CD4-positive, alpha-beta T cell treated with Interleukin-21 for 1 hour (primary cell): ENCODE data around the gene PRPF18.

Experiments
- DNase-seq: peaks from one replicate; pipeline ENCODE4 v3.0.0-alpha.2; 2020

PRPF18 gene

DNA sequence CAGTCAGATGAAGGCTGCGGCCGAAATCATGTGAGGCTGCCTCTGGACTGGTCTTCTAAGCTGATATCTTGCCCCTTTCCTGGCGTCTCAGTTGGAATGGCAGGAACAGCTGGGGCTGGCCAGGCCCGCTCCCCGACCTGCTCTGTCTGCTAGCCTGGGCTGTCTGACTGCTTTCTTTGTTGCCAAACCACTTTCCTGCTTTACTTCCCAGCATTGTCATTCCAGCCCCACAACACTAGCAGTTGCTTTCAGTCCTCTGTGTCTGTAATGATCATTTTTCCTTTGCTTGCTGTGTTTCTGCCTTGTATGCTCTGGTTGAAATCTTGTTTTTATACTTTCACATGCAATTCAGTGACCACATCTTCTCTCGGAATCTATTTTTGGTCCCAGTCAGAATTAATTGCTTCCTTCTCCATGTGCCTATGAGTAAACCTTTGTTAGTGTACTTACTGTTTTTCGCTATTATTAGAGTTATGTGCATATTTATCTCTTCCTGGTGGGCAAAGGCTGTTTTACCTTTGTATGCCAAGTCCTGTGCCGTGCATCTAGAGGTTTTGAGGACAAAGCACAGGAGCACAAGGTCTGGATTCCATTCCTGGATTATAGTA lies 21.6 kb downstream of the PRPF18 start:
- no peak for DNase-seq

DNA sequence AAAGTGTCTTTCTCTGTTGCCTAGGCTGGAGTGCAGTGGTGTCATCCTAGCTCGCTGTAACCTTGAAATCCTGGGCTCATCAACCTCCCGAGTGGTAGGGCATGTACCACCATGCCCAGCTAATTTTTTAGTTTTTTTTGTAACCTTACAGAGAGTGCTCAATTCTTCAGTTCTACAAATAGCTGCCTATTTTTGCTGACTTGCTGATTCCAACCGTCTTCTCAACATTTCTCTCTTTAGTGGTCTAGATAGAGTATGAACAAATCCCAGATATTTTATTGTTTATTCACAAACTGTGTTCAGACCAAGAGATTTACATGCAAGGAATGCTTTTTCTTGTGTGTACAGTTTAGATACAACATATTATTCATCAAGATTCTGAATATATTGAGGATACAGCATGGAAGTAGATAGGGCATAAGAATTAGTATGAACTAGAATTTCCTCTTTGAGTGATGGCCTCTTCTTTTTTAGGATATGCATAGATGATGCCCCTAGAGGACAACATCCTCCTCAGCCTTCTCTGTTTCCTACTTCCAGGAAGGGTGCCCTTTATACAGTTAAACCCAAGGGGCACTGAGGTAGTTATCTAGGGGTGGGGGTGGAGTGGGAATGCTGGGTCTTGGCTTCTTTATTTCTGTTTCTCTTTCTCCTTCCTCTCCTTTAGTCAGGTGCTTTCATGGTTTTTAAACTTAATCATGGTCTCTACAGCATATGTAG lies 26.0 kb downstream of the PRPF18 start:
- no peak for DNase-seq

DNA sequence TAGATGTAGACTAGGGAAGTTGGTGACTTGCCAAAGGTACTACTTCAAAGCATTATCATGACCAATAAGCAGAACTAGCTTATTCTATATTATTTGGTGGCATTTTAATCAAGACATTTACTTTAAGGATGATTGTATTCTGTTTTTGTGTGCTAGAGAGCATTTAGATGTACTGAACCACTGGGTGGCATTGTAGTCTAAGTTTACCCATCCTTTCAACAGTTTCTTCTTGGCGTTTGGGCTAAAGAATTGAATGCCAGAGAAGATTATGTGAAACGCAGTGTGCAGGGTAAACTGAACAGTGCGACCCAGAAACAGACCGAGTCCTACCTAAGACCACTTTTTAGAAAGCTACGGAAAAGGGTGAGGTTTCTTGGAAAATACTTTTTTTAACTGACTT lies 26.8 kb downstream of the PRPF18 start:
- no peak for DNase-seq

- DNase-seq: no peak
Measured at GRCh38 chr10:13614530-13615332, 28.0 kb downstream of the PRPF18 start.

DNA sequence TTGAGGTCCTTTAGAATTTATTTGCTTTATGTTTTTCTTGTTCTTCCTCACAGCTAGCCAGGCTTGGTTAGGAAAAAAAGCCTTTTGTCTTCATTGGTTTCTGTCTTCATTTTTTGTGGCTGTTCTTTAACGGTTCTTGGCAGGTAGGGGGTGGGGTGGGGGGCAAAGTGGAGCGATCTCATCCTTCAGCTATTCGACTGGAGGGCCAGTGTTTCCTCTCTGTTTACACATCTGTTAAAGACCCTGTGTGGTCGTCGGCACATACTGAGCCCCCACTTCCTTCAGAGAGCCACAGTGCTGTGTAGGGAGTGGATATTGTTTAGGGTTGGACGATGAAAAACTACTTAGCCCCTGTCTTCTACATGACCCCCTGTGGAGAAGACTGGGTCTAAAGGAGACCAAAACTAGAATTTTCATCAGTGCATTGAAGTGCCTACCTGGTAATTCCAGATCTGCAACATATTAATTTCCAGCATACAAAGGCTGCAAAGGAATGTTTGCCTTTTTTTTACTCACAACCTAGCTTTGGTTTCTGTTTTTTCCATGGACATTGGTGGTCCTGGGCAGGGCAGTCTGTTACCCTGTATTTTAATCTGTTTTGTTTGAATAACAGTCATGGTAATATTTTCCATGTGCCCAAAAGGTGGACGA lies 29.0 kb downstream of the PRPF18 start:
- no peak for DNase-seq

DNA sequence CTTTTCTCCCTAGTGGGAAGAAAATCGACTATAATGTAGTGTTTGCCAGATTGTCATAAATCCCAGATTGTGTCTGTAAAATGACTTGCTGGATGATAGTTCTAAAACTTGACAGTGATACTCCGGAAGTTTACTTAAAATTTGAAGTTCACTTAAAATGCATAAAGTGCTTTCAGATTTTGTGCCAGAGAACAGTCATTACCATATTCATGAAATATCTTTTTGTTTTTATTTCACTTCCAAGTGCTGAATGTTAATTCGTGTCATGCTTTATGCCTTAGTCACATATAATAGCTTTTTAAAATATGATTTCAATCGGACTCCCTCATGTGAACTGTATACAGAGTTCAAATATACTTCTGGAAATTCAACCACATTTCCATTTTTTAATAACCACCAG lies 30.4 kb downstream of the PRPF18 start:
- DNase-seq: no peak

- no peak for DNase-seq
Measured at GRCh38 chr10:13621931-13622330, 35.2 kb downstream of the PRPF18 start.

- no peak for DNase-seq
Measured at GRCh38 chr10:13624630-13625029, 37.9 kb downstream of the PRPF18 start.

DNA sequence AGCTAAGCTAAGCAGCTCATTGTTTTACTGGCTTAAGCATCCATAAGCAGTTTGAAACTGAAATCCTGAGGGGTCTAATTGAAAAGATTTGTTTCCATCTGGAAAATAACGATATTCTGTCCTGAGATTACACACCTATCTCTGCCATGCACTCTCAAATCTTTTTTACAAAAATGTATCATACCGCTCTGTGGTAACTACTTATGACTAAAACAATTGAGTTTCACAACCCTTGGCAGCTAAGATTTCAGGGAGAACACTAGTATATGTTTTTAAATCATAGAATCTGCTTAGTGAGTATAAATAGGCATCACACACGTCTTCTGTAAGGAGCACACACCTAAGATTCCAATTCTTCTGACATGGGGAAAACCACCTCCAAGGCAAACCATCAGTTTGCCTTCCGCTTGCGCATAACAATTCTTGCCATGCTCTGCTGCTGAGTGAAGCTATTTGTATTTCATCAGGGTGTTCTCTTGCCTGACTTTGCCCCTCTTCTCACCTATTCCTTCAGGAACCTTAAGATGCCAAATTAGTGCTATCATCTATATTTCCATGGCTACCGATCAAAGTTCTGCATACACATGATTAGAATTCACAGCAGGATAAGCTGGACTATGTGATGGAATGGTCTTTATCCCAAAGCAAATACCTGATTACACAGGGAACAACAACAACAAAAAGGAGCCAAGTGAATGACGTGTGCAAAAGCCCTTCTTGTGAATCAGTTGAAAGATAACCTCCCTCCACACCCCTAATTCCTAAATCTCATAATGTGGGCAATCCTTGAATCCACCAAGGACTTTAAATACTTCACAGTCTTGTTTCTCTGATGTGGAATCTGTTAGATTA lies 40.9 kb downstream of the PRPF18 start:
- no peak for DNase-seq

DNA sequence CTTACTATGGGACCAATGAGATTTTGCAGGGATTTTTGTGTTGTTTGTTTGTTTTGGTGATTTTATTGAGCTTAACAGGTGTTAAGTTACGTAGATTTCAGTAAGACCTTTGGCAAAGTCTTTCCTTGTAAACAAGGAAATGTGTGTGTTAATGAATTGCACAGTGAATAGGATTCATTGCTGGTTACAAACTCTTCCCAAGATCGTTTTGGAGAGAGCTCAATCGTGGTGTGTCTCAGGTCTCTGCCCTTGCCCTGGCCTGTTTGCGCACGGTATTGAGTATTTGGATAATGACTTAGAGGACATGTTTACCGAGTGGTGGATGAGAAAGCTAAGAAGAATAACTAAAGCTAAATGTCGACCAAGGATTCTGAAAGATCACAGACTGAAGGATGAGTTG lies 41.9 kb downstream of the PRPF18 start:
- DNase-seq: no peak

GRCh38 chr10:13629116-13629515 lies 42.4 kb downstream of the PRPF18 start:
- DNase-seq: no peak

DNA sequence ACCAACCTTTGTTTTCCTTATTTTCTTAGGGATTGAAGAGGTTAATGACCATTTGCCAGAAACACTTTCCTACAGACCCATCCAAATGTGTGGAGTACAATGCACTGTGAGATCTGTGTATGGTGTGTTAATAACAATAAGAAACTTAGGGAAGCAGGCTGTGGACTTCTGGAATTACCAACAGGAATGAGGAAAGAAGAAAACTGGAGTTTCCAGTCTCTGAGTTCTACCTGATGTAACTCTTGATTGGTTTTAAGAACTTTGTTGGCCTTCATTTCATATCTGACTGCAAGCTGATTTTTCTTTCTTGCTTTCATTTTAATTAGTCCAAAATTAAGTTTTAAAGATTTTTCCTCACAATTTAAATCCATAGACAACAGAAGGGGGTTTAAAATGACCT lies 43.5 kb downstream of the PRPF18 start:
- DNase-seq: no peak

GRCh38 chr10:13631594-13631993 lies 44.8 kb downstream of the PRPF18 start:
- no peak for DNase-seq

- DNase-seq: no peak
Measured at GRCh38 chr10:13632440-13632839, 45.7 kb downstream of the PRPF18 start.

DNA sequence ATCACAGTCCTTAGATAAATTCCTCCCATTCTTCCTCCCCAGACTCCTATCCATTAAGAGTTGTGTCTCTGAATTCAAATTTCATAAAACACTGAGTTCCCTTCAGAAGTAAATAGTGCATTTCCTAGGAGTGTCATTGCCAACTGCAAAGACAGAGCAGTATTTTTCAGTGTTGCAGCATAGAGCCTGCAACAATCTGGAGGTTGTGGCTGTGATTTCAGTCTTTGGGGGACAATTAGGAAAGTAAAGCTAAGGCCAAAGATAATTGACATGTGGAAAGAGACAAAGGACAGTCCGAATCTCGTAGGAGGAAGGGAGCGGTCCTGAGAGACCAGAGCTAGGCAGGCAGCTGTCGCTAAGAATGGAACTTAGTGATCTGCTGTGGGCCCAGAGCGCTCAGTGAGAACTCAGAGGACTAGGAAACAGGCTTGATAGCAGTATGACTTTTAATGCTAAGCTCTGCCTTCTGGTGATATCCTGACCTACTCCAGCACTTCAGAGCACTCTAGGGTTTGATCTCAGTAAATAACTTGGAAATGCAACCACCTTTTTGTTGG lies 46.2 kb downstream of the PRPF18 start:
- no peak for DNase-seq

DNA sequence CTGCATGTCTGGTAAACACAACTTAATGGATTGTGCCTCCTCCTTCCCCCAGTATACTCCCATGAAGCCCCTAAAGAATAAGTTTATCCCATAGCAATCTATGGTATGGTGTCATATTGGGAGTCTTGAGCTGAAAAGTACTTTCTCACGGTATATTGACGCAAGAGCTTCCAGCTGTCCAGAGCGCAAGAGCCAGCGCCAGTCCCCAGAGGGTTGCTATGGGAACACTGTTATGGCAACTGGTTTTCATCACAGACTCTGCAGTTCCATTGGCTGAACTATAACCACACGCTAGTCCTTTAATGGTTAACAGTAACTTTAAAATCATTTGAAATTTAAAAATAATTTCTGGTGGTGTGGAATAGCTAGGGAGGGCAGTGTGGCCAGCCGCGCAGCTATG lies 46.9 kb downstream of the PRPF18 start:
- DNase-seq: no peak

DNA sequence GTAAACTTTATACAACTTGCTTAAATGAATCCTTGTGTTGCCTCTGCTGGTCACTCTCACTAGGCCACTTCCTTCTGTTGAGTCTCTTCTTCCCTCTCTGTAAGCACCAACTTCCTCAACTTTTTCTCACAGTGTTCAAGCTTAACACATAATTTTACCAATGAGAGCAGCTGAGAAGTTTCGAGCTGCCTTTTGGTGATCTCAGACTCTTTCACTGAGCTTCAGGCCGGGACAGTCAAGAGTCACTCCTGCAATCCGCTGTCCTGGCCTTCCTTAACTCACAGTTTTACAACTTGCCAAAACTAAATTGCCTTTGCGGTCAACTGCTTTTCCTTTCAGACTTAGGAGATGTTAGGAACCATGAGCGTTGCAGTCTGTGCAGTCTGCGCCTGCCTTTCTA lies 47.4 kb downstream of the PRPF18 start:
- DNase-seq: no peak

DNA sequence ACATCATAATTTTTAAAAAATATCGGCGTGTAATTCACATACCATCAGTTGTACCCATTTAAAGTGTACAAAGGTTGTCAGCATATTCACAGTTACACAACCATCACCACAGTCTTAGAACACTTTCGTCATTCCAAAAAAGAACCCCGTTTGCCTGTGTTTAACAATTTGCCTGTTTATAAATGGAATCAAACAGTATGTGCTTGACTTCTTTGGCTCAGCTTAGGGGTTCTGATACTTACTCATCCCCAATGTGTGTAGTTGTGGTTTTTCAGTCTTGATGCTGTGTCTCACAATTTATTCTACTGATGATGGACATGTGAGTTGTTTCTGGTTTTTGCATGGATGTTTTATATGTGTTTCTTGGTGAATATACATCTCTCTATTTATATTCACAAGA lies 50.0 kb downstream of the PRPF18 start:
- no peak for DNase-seq

DNA sequence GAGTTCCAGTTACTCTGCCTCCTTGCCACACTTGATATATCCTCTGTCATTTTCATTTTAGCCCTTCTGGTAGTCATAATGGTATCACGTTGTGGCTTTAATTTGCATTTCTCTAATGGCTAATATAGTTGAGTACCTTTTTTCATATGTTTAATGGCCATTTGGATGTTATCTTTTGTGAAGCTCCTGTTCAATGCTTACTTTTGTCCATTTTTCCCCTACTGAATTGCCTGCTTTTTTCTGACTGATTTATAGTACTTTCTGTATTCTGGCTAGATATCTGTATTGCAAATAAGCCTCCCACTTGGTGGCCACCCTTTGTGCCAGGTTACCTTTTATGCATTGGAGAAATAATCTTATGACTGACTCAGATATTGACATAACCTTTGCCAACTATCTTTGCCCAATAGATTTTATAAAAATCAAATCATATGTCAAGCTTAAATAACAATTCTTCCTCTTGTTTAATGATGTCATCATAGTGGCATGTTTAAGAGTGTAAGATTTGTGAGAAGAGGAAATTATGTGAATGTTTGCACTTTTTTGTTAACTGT lies 50.6 kb downstream of the PRPF18 start:
- DNase-seq: no peak

DNA sequence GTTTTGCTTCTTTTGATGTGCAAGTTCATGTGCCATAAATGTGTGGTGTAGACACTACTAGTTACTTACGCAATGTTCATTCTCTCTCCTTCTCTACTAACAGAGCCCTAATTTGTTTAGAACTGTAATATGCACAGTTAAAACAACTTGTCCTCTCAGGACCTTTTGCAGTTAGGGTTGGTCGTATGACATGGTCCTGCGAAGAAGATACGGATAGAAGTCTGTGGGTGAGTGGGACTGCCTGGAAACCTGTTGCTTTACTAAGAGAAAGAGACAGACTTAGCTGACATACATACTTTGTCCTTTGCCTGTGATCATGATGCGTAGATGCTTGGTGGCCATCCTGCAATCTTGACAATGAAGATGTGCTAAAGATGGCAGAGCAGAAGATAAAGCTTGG lies 51.1 kb downstream of the PRPF18 start:
- no peak for DNase-seq

- DNase-seq: no peak
Measured at GRCh38 chr10:13642293-13642692, 55.5 kb downstream of the PRPF18 start.

GRCh38 chr10:13643016-13643415 lies 56.3 kb downstream of the PRPF18 start:
- DNase-seq: no peak
